Measurements from ENCODE around the gene SNRPD3.

The SNRPD3 gene

DNA sequence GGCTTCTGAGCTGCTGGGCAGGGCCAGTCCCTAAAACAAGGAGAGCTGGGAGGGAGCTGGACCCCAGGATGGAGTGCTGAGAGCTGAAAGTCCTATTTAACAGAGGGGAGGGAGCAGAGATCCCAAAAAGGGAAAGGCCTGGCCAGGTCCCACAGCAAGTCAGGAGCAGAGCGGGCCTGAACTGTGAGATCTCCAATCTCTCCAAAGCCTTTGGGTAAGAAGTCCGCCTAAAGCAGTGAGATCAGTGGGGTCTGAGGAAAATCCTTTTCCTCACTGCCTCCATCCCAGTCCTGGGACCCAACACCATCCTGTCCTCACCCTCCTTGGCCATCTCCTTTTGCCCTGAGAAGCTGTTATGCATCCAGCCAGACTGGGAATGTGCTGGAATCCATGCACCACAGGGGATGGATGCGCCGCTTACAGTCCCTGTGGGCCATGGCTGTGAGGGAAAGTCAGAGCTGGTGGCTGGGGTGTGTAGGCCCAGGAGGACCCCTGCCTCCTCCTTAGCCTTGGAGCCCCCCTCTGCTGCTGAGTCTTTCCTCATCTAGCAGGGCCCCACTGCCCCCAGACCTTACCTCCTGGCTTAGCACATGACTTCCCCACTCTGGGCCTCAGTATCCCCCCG is 28.5 kb downstream of the SNRPD3 start:
- Histone ChIP-seq H3K9me3 (ENCODE audit: severe bottlenecking) (no peaks in the 10 kb centered on the region), H3K27ac (no peak overlapping the region), H3K4me3 (ENCODE audit: low read depth, low read length) (no peak overlapping the region), H3K27me3 (ENCODE audit: insufficient read depth, low read depth, severe bottlenecking) (no peaks in the 10 kb centered on the region), H3K36me3 (peaks cover 12% of the 10 kb centered on the region)
- DNase-seq, result no peak
- TF ChIP-seq, protein P1, sequence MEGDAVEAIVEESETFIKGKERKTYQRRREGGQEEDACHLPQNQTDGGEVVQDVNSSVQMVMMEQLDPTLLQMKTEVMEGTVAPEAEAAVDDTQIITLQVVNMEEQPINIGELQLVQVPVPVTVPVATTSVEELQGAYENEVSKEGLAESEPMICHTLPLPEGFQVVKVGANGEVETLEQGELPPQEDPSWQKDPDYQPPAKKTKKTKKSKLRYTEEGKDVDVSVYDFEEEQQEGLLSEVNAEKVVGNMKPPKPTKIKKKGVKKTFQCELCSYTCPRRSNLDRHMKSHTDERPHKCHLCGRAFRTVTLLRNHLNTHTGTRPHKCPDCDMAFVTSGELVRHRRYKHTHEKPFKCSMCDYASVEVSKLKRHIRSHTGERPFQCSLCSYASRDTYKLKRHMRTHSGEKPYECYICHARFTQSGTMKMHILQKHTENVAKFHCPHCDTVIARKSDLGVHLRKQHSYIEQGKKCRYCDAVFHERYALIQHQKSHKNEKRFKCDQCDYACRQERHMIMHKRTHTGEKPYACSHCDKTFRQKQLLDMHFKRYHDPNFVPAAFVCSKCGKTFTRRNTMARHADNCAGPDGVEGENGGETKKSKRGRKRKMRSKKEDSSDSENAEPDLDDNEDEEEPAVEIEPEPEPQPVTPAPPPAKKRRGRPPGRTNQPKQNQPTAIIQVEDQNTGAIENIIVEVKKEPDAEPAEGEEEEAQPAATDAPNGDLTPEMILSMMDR (IDR thresholded peaks at IDR 0.05; ENCODE audit: low read depth, low read length), result no peak

DNA sequence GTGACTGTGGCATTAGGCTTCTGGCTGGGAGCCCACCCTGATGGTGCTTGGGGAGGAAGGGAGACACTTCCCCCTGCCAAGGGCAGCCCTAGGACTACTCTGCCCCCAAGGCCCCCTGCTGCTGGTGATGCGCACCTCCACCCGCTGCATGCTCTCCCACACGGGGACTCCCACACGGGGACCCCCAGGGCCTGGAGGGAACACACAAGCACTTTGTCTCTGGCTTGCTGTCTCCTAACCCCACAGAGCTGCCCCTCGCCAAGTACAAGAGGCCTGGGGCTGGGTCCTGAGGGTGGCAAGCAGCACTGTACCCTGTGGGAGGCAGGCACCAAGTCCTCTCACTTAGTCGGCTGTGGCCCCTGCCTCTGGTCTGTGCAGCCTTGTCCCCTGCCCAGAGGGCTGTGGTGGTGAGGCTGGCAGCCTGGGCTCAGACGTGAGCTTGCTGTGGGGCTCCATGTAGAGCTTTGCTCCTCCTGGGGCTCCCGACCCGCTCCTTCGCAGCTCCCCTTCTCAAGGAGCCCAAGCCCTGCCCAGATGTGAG is 29.1 kb downstream of the SNRPD3 start:
- Histone ChIP-seq H3K27me3 (ENCODE audit: insufficient read depth, low read depth, severe bottlenecking) (no peaks in the 10 kb centered on the region), H3K36me3 (peaks cover 12% of the 10 kb centered on the region), H3K9me3 (ENCODE audit: severe bottlenecking) (no peaks in the 10 kb centered on the region), H3K4me3 (ENCODE audit: low read depth, low read length) (no peak overlapping the region), H3K27ac (no peak overlapping the region)
- DNase-seq, result no peak
- TF ChIP-seq, protein P1 (IDR thresholded peaks at IDR 0.05; ENCODE audit: low read depth, low read length), result no peak

DNA sequence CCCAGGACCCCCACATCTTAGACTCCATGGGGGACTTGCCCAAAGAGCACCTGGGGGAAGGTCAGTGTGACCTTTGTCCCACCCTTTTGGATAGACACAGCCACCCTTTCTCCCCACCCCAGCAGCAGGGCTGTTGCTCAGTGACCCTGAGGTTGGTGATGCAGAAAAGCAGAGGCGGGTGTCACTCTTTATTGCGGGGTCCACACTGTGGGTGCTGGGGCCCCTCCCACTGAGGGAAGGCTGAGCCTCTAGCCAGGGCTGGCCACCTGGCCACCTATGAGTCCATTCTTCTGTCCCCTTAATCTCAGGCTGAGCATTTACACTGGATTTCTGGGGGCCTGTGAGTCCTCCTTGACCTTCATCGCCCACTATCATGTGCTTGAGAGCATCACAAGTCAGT is 29.7 kb downstream of the SNRPD3 start:
- Histone ChIP-seq H3K27ac (no peak overlapping the region), H3K9me3 (ENCODE audit: severe bottlenecking) (no peaks in the 10 kb centered on the region), H3K4me3 (ENCODE audit: low read depth, low read length) (no peak overlapping the region), H3K27me3 (ENCODE audit: insufficient read depth, low read depth, severe bottlenecking) (no peaks in the 10 kb centered on the region), H3K36me3 (peaks cover 12% of the 10 kb centered on the region)
- no peak for DNase-seq
- TF ChIP-seq, protein P1 (IDR thresholded peaks at IDR 0.05; ENCODE audit: low read depth, low read length), result no peak

DNA sequence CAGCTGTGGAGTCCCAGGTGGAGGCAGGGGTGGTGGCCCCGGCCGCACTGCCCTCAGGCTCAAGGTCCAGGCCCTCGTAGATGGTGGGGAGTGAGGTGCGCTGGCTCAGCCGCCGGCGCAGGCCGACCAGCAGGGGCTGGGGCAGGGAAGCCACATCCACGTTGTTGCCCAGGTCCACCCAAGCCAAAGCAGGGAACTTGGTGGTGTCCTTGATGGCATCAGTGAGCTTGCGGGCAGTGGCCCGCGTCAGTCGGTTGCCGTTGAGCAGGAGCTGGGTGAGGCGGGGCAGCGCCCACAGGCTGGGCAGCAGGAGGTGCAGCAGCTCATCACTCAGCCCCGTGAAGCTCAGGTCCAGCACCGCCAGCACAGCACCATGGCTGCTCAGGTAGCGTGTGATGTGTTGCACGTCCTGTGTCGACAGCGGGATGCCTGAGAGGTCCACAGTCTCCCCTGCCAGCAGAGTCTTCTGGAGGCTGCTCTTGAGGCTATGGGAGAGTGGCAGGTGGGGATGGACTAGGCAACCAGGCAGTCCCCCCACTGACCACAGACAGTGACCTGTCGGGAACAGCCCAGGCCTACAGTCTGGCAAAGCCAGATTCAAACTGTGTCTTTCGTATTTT is 30.2 kb downstream of the SNRPD3 start:
- Histone ChIP-seq H3K27me3 (ENCODE audit: insufficient read depth, low read depth, severe bottlenecking) (no peaks in the 10 kb centered on the region), H3K4me3 (ENCODE audit: low read depth, low read length) (no peak overlapping the region), H3K9me3 (ENCODE audit: severe bottlenecking) (no peaks in the 10 kb centered on the region), H3K27ac (no peak overlapping the region), H3K36me3 (peaks cover 12% of the 10 kb centered on the region)
- TF ChIP-seq, protein P1 (IDR thresholded peaks at IDR 0.05; ENCODE audit: low read depth, low read length), result no peak
- DNase-seq, result no peak

DNA sequence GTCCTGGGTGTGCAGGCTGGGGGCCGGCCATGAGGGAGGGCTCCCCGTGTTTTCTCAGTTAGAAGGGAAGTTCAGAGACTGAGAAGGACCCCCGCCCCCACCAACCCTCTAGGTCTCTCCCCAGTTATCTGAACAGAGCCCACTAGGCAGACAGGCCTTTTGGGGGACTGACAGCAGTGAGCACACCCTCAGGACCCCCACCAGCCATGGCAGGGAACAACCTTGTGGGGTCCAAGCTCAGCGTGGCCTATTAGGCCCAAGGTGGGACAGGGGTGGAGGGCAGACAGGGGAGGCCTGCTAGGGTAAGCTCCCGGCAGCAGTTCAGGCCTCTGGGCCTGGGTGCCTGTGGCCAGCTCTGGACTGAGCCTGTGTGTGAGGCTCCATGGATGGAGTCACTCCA is 31.5 kb downstream of the SNRPD3 start:
- TF ChIP-seq, protein P1 (IDR thresholded peaks at IDR 0.05; ENCODE audit: low read depth, low read length), result no peak
- DNase-seq, result no peak

More for the DNA sequence above, 31.5 kb downstream of the SNRPD3 start:
- H3K9me3 ChIP-seq (ENCODE audit: severe bottlenecking), result no peaks in the 10 kb centered on the region
- H3K4me3 ChIP-seq (ENCODE audit: low read depth, low read length), result no peak overlapping the region
- H3K27ac ChIP-seq, result no peak overlapping the region
- peaks cover 12% of the 10 kb centered on the region for H3K36me3 ChIP-seq
- no peaks in the 10 kb centered on the region for H3K27me3 ChIP-seq (ENCODE audit: insufficient read depth, low read depth, severe bottlenecking)
